Measurements from ENCODE around the gene RASA3. TPM values are rescaled to one million over a fixed set of nuclear protein-coding genes. Genes with fewer than 3 reads are reported as not detected.
A peak's percentile ranks its signal among the peaks of the same experiment; 100 is the strongest.

Gene RASA3
- total RNA-seq, 1 experiment from 2014 or later = 22.3 TPM

DNA sequence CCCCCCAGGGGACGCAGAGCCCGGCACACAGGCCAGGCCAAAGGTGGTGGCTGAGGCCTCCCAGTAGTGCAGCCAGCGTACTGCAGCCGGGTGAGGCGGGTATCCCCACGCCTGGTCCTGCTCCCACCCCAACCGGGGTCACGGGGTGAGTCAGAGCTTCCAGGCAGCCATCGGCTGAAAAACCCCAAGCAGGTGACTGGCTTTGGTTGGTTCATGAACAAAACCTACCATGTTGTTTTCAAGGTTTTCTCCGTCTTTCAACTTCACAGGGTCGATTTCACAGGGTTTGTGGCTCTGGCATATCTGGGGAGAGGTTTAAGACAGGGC lies 116.5 kb downstream of the RASA3 start (continued):
- TF ChIP-seq, protein P1, sequence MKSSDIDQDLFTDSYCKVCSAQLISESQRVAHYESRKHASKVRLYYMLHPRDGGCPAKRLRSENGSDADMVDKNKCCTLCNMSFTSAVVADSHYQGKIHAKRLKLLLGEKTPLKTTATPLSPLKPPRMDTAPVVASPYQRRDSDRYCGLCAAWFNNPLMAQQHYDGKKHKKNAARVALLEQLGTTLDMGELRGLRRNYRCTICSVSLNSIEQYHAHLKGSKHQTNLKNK (CRISPR knock-in tag; IDR thresholded peaks at IDR 0.05) = no peak
- TF ChIP-seq ZNF138 (CRISPR knock-in tag; conservative IDR thresholded peaks at IDR 0.05) = no peak
- no peak for TF ChIP-seq ETV6 (CRISPR knock-in tag; IDR thresholded peaks at IDR 0.05)

DNA sequence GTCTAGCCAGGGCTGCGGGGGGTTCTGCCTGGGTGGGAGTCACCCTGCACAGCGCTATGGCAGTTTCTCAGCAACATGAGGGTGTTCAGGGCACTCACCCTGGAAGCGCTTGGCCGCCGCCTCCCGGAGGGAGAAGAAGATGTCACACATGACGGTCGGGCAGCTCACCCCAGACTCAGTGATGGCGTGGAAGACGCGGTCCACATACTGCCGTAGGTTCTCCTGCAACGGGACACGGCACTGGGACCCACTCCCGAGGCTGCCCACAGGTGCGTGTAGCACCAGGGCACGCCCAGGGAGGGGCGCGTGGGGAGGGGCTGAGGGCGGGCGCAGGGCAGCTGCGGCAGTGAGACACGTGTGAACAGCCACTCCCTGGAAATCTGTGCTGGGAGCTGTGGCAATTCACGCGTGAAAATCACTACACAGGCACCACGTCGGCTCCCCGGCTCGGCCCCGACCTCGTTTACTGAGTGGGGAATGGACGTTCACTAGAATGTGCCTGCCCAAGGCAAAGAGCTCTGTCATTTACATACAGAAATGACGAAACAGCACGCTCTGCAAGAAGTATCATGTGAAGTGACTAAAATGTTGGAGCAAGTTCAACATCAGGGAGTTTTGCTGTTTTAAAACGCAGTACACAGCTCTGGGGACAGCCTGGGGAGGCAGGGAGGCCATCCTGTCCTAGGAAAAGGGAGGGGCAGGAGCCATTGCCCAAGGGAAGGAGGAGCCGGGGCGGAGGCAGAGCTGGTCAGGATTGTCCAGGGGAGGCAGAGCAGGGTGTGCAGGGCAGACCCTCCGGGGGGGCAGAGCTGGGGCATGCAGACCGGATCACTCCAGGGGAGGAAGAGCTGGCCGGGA lies 117.1 kb downstream of the RASA3 start:
- H3K27me3 Mint-ChIP-seq (ENCODE audit: low read depth) = no peaks in the 10 kb centered on the region
- H3K27ac Mint-ChIP-seq = peak overlapping the region; percentile 85
- CTCF ChIA-PET = interaction anchor here (1.4 to 1.5 kb wide), 2 partner anchors 9 to 34 kb away, joined by 3 to 4 read pairs; no protein-coding TSS in a partner anchor
- POLR2A ChIA-PET = interaction anchor here (0.5 kb wide), 1 partner anchor 208 kb away, joined by 5 read pairs; no protein-coding TSS in a partner anchor
- H3K4me1 Mint-ChIP-seq = no peaks in the 10 kb centered on the region
- TF ChIP-seq ZNF263 (CRISPR knock-in tag; IDR thresholded peaks at IDR 0.05; ENCODE audit: low read depth) = no peak
- no peak for TF ChIP-seq PRRX2 (CRISPR knock-in tag; IDR thresholded peaks at IDR 0.05)
- TF ChIP-seq, protein P2, sequence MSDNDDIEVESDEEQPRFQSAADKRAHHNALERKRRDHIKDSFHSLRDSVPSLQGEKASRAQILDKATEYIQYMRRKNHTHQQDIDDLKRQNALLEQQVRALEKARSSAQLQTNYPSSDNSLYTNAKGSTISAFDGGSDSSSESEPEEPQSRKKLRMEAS (CRISPR knock-in tag; IDR thresholded peaks at IDR 0.05) = no peak
- no peak for TF ChIP-seq ZNF416 (CRISPR knock-in tag; IDR thresholded peaks at IDR 0.05)
- no peak for TF ChIP-seq SOX15 (CRISPR knock-in tag; IDR thresholded peaks at IDR 0.05)
- ATAC-seq (no peak), DNase-seq (ENCODE audit: low spot score) (no peak)
- H3K4me3 Mint-ChIP-seq = no peak overlapping the region
- peaks cover 3% of the 10 kb centered on the region for H3K36me3 Mint-ChIP-seq
- H3K9me3 Mint-ChIP-seq = no peaks in the 10 kb centered on the region

DNA sequence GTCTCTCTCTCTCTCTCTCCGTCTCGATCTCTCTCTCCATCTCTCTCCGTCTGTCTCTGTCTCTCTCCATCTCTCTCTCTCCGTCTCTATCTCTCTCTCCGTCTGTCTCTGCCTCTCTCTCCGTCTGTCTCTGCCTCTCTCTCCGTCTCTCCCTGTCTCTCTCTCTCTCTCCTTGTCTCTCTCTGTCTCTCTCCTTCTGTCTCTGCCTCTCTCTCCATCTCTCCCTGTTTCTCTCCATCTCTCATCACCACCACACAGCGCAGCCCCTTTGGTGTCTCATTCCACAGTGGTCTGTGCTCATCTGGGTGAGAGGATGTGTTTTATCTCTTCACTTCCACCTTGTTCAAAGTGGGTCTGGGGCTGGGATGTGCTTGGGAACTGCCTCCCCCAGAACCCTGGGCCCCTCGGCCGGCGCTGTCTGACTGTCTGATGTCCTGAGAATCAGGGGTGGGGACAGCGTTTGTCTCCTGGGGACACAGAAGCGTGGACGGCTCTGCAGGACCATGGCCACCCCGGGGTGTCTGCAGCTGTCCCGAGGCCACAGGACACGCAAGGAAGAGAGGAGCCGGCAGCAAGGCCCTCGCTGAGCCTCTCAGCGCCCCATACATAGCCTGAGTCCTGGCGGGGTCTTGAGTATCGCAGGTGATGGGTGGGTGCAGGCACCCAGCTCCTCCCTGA lies 118.3 kb downstream of the RASA3 start:
- H3K9me3 Mint-ChIP-seq = no peaks in the 10 kb centered on the region
- H3K27ac Mint-ChIP-seq = no peak overlapping the region
- H3K36me3 Mint-ChIP-seq = peaks cover 7% of the 10 kb centered on the region
- ChIA-PET CTCF (no interaction called here), POLR2A (no interaction called here)
- H3K27me3 Mint-ChIP-seq (ENCODE audit: low read depth) = no peaks in the 10 kb centered on the region
- ATAC-seq = no peak
- no peaks in the 10 kb centered on the region for H3K4me1 Mint-ChIP-seq
- no peak for DNase-seq (ENCODE audit: low spot score)
- TF ChIP-seq ZNF121 (CRISPR knock-in tag; IDR thresholded peaks at IDR 0.05) = no peak
- TF ChIP-seq, protein P3, sequence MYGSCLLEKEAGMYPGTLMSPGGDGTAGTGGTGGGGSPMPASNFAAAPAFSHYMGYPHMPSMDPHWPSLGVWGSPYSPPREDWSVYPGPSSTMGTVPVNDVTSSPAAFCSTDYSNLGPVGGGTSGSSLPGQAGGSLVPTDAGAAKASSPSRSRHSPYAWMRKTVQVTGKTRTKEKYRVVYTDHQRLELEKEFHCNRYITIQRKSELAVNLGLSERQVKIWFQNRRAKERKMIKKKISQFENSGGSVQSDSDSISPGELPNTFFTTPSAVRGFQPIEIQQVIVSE (CRISPR knock-in tag; IDR thresholded peaks at IDR 0.05; ENCODE audit: borderline replicate concordance) = no peak
- TF ChIP-seq, protein P4, sequence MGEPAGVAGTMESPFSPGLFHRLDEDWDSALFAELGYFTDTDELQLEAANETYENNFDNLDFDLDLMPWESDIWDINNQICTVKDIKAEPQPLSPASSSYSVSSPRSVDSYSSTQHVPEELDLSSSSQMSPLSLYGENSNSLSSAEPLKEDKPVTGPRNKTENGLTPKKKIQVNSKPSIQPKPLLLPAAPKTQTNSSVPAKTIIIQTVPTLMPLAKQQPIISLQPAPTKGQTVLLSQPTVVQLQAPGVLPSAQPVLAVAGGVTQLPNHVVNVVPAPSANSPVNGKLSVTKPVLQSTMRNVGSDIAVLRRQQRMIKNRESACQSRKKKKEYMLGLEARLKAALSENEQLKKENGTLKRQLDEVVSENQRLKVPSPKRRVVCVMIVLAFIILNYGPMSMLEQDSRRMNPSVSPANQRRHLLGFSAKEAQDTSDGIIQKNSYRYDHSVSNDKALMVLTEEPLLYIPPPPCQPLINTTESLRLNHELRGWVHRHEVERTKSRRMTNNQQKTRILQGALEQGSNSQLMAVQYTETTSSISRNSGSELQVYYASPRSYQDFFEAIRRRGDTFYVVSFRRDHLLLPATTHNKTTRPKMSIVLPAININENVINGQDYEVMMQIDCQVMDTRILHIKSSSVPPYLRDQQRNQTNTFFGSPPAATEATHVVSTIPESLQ (CRISPR knock-in tag; IDR thresholded peaks at IDR 0.05) = no peak
- TF ChIP-seq, protein P5, sequence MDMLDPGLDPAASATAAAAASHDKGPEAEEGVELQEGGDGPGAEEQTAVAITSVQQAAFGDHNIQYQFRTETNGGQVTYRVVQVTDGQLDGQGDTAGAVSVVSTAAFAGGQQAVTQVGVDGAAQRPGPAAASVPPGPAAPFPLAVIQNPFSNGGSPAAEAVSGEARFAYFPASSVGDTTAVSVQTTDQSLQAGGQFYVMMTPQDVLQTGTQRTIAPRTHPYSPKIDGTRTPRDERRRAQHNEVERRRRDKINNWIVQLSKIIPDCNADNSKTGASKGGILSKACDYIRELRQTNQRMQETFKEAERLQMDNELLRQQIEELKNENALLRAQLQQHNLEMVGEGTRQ (CRISPR knock-in tag; IDR thresholded peaks at IDR 0.05) = no peak
- no peak for TF ChIP-seq ESRRA (CRISPR knock-in tag; IDR thresholded peaks at IDR 0.05; ENCODE audit: borderline replicate concordance)
- TF ChIP-seq, protein P6, sequence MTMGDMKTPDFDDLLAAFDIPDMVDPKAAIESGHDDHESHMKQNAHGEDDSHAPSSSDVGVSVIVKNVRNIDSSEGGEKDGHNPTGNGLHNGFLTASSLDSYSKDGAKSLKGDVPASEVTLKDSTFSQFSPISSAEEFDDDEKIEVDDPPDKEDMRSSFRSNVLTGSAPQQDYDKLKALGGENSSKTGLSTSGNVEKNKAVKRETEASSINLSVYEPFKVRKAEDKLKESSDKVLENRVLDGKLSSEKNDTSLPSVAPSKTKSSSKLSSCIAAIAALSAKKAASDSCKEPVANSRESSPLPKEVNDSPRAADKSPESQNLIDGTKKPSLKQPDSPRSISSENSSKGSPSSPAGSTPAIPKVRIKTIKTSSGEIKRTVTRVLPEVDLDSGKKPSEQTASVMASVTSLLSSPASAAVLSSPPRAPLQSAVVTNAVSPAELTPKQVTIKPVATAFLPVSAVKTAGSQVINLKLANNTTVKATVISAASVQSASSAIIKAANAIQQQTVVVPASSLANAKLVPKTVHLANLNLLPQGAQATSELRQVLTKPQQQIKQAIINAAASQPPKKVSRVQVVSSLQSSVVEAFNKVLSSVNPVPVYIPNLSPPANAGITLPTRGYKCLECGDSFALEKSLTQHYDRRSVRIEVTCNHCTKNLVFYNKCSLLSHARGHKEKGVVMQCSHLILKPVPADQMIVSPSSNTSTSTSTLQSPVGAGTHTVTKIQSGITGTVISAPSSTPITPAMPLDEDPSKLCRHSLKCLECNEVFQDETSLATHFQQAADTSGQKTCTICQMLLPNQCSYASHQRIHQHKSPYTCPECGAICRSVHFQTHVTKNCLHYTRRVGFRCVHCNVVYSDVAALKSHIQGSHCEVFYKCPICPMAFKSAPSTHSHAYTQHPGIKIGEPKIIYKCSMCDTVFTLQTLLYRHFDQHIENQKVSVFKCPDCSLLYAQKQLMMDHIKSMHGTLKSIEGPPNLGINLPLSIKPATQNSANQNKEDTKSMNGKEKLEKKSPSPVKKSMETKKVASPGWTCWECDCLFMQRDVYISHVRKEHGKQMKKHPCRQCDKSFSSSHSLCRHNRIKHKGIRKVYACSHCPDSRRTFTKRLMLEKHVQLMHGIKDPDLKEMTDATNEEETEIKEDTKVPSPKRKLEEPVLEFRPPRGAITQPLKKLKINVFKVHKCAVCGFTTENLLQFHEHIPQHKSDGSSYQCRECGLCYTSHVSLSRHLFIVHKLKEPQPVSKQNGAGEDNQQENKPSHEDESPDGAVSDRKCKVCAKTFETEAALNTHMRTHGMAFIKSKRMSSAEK (CRISPR knock-in tag; IDR thresholded peaks at IDR 0.05; ENCODE audit: borderline replicate concordance) = no peak
- no peak overlapping the region for H3K4me3 Mint-ChIP-seq
